SU-DHL-6 (cell line): ENCODE data around the gene PRPF8.

Source experiments
- EZH2phosphoT487 ChIP-seq: fragments of 200-600 bp; sonication (generic), shearing (Covaris generic); conservative IDR thresholded peaks from 2 replicates; pipeline ENCODE4 v1.6.1; 2018; ENCODE audit warnings: mild to moderate bottlenecking, antibody characterized with exemption, low read length, moderate library complexity, mixed read lengths
- TF ChIP-seq, protein P1 (sequence below): fragments of 200-600 bp; sonication (generic); IDR thresholded peaks from one replicate; pipeline ENCODE4 v1.5.1; 2017; ENCODE audit warnings: antibody characterized with exemption, mild to moderate bottlenecking, low read length, moderate library complexity; ENCODE audit not compliant: insufficient read depth, poor library complexity, severe bottlenecking

DNA sequence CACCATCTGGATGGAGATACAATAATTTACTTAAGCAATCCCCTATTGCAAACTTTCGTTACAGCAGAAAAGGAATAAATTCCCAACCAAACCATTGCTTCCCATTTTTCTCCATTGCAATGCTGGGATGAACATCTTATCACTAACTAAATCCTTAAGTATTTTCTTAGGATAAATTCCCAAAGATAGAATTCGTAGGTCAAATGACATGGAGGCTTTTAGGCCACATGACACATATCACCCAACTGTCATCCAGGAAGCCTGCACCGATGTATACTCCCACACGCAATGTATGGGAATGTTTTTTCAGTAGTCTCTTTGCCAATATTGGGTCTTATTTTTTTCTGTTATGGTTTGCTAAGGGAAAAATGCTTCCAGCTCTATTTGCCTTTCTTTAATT lies 27.1 kb upstream of the PRPF8 start:
- TF ChIP-seq, protein P1, sequence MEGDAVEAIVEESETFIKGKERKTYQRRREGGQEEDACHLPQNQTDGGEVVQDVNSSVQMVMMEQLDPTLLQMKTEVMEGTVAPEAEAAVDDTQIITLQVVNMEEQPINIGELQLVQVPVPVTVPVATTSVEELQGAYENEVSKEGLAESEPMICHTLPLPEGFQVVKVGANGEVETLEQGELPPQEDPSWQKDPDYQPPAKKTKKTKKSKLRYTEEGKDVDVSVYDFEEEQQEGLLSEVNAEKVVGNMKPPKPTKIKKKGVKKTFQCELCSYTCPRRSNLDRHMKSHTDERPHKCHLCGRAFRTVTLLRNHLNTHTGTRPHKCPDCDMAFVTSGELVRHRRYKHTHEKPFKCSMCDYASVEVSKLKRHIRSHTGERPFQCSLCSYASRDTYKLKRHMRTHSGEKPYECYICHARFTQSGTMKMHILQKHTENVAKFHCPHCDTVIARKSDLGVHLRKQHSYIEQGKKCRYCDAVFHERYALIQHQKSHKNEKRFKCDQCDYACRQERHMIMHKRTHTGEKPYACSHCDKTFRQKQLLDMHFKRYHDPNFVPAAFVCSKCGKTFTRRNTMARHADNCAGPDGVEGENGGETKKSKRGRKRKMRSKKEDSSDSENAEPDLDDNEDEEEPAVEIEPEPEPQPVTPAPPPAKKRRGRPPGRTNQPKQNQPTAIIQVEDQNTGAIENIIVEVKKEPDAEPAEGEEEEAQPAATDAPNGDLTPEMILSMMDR, result no peak
- no peak for TF ChIP-seq EZH2phosphoT487
